MM.1S (cell line): ENCODE data around the gene TET2.

ENCODE experiments used
- DNase-seq: peaks from one replicate; pipeline ENCODE4 v3.0.0-alpha.2; 2015
- H2AFZ ChIP-seq: fragments of 300-600 bp; sonication (generic); 2 replicates; pipeline ENCODE4 v1.6.0; 2016; ENCODE audit warnings: antibody characterized with exemption, low read length
- H3F3A ChIP-seq: fragments of 300-600 bp; sonication (generic); 2 replicates; pipeline ENCODE4 v1.6.1; 2016; ENCODE audit warnings: mild to moderate bottlenecking, antibody characterized with exemption, low read length, moderate library complexity, mixed read lengths; ENCODE audit not compliant: insufficient read depth
- H3K27ac ChIP-seq: fragments of 300-600 bp; sonication (generic); 2 replicates; pipeline ENCODE4 v1.5.1; 2016; ENCODE audit warnings: mild to moderate bottlenecking, low read length
- H3K27me3 ChIP-seq: fragments of 300-600 bp; sonication (generic); replicated peaks from 2 replicates; pipeline ENCODE4 v1.6.0; 2016; ENCODE audit warnings: low read length; ENCODE audit not compliant: insufficient read depth
- H3K36me3 ChIP-seq: fragments of 300-600 bp; sonication (generic); replicated peaks from 2 replicates; pipeline ENCODE4 v1.6.1; 2016; ENCODE audit warnings: mild to moderate bottlenecking, low read length, mixed read lengths; ENCODE audit not compliant: insufficient read depth
- H3K4me1 ChIP-seq: fragments of 300-600 bp; sonication (generic); 2 replicates; pipeline ENCODE4 v1.6.1; 2016; ENCODE audit warnings: low read length, mixed read lengths
- H3K4me2 ChIP-seq: fragments of 300-600 bp; sonication (generic); 2 replicates; pipeline ENCODE4 v1.6.0; 2016; ENCODE audit warnings: low read depth, low read length
- H3K4me3 ChIP-seq: fragments of 300-600 bp; sonication (generic); 2 replicates; pipeline ENCODE4 v1.5.1; 2016; ENCODE audit warnings: low read length, mixed read lengths
- H3K79me2 ChIP-seq: fragments of 300-600 bp; sonication (generic); 2 replicates; pipeline ENCODE4 v1.6.1; 2016; ENCODE audit warnings: mixed run types, low read length, mixed read lengths
- H3K9ac ChIP-seq: fragments of 300-600 bp; sonication (generic); 2 replicates; pipeline ENCODE4 v1.6.1; 2016; ENCODE audit warnings: low read length, mixed read lengths
- H3K9me2 ChIP-seq: fragments of 300-600 bp; sonication (generic); replicated peaks from 2 replicates; pipeline ENCODE4 v1.6.1; 2016; ENCODE audit warnings: mild to moderate bottlenecking, low read length, mixed read lengths; ENCODE audit not compliant: insufficient read depth
- H3K9me3 ChIP-seq: fragments of 300-600 bp; sonication (generic); replicated peaks from 2 replicates; pipeline ENCODE4 v1.6.1; 2016; ENCODE audit warnings: mild to moderate bottlenecking, low read length, mixed read lengths; ENCODE audit not compliant: insufficient read depth
- H4K20me1 ChIP-seq: fragments of 300-600 bp; sonication (generic); 2 replicates; pipeline ENCODE4 v1.6.1; 2016; ENCODE audit warnings: mild to moderate bottlenecking, low read length, moderate library complexity, mixed read lengths; ENCODE audit not compliant: insufficient read depth
- CTCF ChIP-seq: fragments of 300-600 bp; sonication (generic); IDR thresholded peaks from 2 replicates; pipeline ENCODE4 v1.5.1; 2016; ENCODE audit warnings: antibody characterized with exemption, low read length, mixed read lengths
- EZH2 ChIP-seq: fragments of 300-600 bp; sonication (generic); optimal IDR thresholded peaks from 2 replicates; pipeline ENCODE3; 2017; ENCODE audit warnings: low read depth, mild to moderate bottlenecking, antibody characterized with exemption, low read length, mixed read lengths
- EZH2phosphoT487 ChIP-seq: fragments of 300-600 bp; sonication (generic); IDR thresholded peaks from 2 replicates; pipeline ENCODE4 v1.6.1; 2018; ENCODE audit warnings: antibody characterized with exemption, low read length

TET2 gene

GRCh38 chr4:105171912-105172311 lies 25.2 kb downstream of the TET2 start:
- Histone ChIP-seq H3K9me3 (no peaks in the 10 kb centered on the region), H3K36me3 (peaks cover 4% of the 10 kb centered on the region; the same call in 1 of the 2 replicates), H2AFZ (no peak overlapping the region), H3K4me1 (no peaks in the 10 kb centered on the region), H3K79me2 (peaks cover 22% of the 10 kb centered on the region), H3K4me2 (no peak overlapping the region), H3K4me3 (no peak overlapping the region), H4K20me1 (no peaks in the 10 kb centered on the region), H3K9me2 (no peaks in the 10 kb centered on the region), H3K27me3 (no peaks in the 10 kb centered on the region), H3F3A (no peaks in the 10 kb centered on the region), H3K9ac (no peak overlapping the region), H3K27ac (no peak overlapping the region)
- no peak for DNase-seq
- TF ChIP-seq CTCF (no peak), EZH2phosphoT487 (no peak)

- Histone ChIP-seq H3K79me2 (peaks cover 18% of the 10 kb centered on the region), H3K9ac (no peak overlapping the region), H3K9me2 (no peaks in the 10 kb centered on the region), H3F3A (no peaks in the 10 kb centered on the region), H4K20me1 (no peaks in the 10 kb centered on the region), H2AFZ (no peak overlapping the region), H3K4me3 (no peak overlapping the region), H3K9me3 (no peaks in the 10 kb centered on the region), H3K4me2 (no peak overlapping the region), H3K27me3 (no peaks in the 10 kb centered on the region), H3K27ac (no peak overlapping the region), H3K4me1 (no peaks in the 10 kb centered on the region), H3K36me3 (peaks cover 4% of the 10 kb centered on the region; the same call in 1 of the 2 replicates)
- TF ChIP-seq EZH2 (no peak), EZH2phosphoT487 (no peak), CTCF (no peak)
- DNase-seq, result no peak
Observed at GRCh38 chr4:105174098-105174497, 27.4 kb downstream of the TET2 start.

GRCh38 chr4:105179539-105180401 lies 33.1 kb downstream of the TET2 start:
- Histone ChIP-seq H3K4me2 (no peak overlapping the region), H2AFZ (no peak overlapping the region), H3K9ac (no peak overlapping the region), H4K20me1 (no peaks in the 10 kb centered on the region), H3F3A (no peaks in the 10 kb centered on the region), H3K4me1 (no peaks in the 10 kb centered on the region), H3K36me3 (peaks cover 4% of the 10 kb centered on the region; the same call in 1 of the 2 replicates), H3K9me2 (no peaks in the 10 kb centered on the region), H3K27me3 (no peaks in the 10 kb centered on the region), H3K79me2 (no peaks in the 10 kb centered on the region), H3K27ac (no peak overlapping the region), H3K9me3 (no peaks in the 10 kb centered on the region), H3K4me3 (no peak overlapping the region)
- no peak for DNase-seq
- no peak for TF ChIP-seq EZH2phosphoT487
- no peak for TF ChIP-seq EZH2
- no peak for TF ChIP-seq CTCF
